RWPE1 (cell line): ENCODE data around the gene VEGFD.
"Not testable (repeated sequence)": the region's sequence is repeated elsewhere in the genome, so short reads cannot be mapped to it uniquely, and the experiment has no call there.

Experiments
- CTCF ChIA-PET: fragments of 350-600 bp; sonication (Branson Sonifier 250); formaldehyde crosslinking; extraction: SDS; loops from one replicate; lab custom pipeline; 2021; lab: Yijun Ruan, JAX
- POLR2A ChIA-PET: fragments of 400-600 bp; formaldehyde crosslinking; extraction: SDS; loops from one replicate; lab custom pipeline; 2020; ENCODE audit warnings: antibody characterized with exemption; ENCODE audit not compliant: low non-redundant PET; lab: Yijun Ruan, JAX
- DNase-seq: peaks from one replicate; pipeline ENCODE4 v3.0.0; 2012; ENCODE audit warnings: low spot score
- H3K27ac ChIP-seq: fragments of 450-650 bp; 2 replicates; pipeline ENCODE4 v1.5.1; 2017
- TF ChIP-seq, protein P1 (sequence below): fragments of 450-650 bp; conservative IDR thresholded peaks from 2 replicates; pipeline ENCODE4 v1.5.1; 2017; ENCODE audit warnings: low read depth, mild to moderate bottlenecking

The VEGFD gene

DNA sequence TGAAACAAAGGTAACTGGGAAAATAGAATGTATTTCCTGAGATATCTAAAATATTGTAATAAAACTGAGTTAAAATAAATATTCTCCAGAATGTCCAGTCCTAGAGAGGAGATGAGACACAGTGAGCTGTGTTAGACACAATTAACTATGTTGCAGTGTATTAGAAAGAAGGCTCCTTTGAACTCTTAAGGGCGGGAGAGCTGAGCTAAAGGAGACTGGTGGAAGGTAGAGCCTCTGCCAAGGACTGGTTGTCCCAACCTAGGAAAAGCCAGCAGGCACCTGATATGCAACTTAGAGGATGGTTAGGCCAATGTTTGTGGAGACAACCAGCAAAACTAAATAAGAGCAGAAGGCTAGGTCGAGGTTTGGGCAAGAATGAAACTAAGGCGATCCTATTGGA is 73.1 kb downstream of the VEGFD start:
- H3K27ac ChIP-seq = no peak overlapping the region

DNA sequence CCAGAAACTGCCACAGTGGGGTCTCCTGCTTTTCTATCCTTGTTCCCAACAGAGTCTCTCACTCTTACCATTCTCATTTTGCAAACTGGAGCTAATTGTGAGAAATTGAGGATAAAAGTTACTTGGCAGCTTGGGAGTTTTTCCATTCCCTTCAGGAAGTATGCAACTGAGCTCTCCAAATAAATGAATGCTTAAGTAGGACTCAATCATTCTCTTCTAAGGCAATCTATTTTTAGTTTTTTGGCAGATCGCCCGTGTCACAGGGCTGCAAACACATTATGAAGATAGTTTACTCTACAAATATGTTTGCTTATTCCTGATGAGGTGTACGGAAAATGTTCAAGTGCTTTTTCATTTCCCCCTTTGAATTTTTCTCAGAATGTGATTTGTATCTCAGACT is 74.1 kb downstream of the VEGFD start:
- TF ChIP-seq, protein P1, sequence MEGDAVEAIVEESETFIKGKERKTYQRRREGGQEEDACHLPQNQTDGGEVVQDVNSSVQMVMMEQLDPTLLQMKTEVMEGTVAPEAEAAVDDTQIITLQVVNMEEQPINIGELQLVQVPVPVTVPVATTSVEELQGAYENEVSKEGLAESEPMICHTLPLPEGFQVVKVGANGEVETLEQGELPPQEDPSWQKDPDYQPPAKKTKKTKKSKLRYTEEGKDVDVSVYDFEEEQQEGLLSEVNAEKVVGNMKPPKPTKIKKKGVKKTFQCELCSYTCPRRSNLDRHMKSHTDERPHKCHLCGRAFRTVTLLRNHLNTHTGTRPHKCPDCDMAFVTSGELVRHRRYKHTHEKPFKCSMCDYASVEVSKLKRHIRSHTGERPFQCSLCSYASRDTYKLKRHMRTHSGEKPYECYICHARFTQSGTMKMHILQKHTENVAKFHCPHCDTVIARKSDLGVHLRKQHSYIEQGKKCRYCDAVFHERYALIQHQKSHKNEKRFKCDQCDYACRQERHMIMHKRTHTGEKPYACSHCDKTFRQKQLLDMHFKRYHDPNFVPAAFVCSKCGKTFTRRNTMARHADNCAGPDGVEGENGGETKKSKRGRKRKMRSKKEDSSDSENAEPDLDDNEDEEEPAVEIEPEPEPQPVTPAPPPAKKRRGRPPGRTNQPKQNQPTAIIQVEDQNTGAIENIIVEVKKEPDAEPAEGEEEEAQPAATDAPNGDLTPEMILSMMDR = no peak
- CTCF ChIA-PET = interaction anchor here (0.5 kb wide), 1 partner anchor 83 kb away, joined by 5 read pairs; no protein-coding TSS in a partner anchor
- DNase-seq = no peak
- POLR2A ChIA-PET = no interaction called here
- H3K27ac ChIP-seq = no peak overlapping the region

More for the DNA sequence above, 73.1 kb downstream of the VEGFD start:
- TF ChIP-seq, protein P1 = no peak
- POLR2A ChIA-PET = no interaction called here
- DNase-seq = no peak
- CTCF ChIA-PET = interaction anchor here (0.6 kb wide), 1 partner anchor 29 kb away, joined by 3 read pairs; no protein-coding TSS in a partner anchor

DNA sequence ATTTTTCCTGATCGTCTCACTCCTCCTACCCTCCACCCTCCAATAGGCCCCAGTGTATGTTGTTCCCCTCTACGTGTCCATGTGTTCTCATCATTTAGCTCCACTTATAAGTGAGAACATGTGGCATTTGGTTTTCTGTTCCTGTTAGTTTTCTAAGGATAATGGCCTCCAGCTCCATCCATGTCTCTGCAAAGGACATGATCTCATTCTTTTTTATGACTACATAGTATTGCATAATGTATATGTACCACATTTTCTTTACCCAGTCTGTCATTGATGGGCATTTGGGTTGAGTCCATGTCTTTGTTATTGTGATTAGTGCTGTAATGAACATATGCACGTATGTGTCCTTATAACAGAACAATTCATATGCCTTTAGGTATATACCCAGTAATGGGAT is 78.3 kb downstream of the VEGFD start:
- POLR2A ChIA-PET, H3K27ac ChIP-seq, DNase-seq: not testable (repeated sequence)
- CTCF ChIA-PET = interaction anchor here (0.8 kb wide), 1 partner anchor 11 kb away, joined by 3 read pairs; no protein-coding TSS in a partner anchor

DNA sequence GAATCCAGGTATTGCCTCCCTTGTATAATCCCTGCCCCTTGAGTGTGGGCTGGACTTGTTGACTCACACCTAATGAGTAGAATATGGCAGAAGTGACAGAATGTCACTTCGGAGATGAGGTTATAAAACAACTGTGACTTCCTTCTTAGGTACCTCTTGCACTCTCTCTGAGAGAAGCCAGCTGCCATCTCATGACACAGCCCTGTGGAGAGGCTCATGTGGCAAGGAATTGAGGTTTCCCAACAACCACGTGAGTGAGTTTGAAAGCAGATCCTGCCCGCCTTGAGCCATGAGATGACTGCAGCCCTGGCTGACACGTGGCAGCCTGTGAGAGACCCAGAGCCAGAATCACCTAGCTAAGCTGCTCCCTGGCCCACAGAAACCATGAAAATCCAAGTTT is 82.3 kb downstream of the VEGFD start:
- DNase-seq = no peak
- TF ChIP-seq, protein P1 = no peak
- ChIA-PET CTCF (no interaction called here), POLR2A (no interaction called here)
- no peak overlapping the region for H3K27ac ChIP-seq

DNA sequence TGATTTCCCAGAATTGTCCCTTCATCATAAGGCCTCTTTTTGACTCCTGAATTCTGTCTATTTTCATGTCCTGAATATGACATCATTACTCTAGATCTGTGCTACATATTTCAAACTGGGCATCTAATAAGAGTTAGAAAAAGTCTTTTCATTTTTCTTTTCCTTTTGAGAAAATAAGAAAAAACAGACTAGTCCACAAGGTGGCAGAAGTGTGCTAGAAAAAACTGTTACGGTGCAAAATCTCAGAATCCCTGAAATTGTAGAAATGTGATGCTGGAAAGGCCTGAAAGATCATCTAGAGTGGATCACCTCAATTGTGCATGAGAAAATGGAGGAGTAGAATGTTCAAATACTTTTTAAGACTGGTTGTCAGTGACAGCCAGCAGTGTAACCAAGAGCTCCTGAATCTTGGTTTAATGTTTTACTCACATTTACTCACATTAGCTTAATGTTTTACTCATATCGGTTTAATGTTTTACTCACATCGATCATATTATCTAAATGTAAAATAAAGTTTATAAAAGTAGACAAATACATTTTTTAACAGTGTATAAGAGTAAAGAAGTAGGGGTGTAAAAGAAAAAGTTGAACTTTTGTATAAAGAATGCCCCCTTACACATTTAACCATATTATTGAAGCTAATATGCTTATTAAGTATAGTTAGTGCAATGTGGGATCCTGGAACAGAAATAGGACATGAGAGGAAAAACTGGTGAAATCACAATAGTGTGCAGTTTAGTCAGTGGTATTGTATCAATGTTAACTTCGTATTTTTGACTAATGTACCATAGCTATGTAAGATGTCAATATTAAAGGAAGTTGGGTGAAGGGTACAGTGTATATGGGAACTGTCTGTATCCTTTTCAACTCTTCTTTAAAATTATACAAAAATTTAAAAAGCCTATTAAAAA is 84.0 kb downstream of the VEGFD start:
- H3K27ac ChIP-seq = no peak overlapping the region
- ChIA-PET CTCF (interaction anchor here (0.6 to 1.4 kb wide), 3 partner anchors 13 to 222 kb away, joined by 3 to 7 read pairs (median 4); no protein-coding TSS in a partner anchor), POLR2A (no interaction called here)
- DNase-seq = peak; percentile 7
- TF ChIP-seq, protein P1 = 0 out of 2 replicates have a peak, but pooled peaks have one; percentile 35

DNA sequence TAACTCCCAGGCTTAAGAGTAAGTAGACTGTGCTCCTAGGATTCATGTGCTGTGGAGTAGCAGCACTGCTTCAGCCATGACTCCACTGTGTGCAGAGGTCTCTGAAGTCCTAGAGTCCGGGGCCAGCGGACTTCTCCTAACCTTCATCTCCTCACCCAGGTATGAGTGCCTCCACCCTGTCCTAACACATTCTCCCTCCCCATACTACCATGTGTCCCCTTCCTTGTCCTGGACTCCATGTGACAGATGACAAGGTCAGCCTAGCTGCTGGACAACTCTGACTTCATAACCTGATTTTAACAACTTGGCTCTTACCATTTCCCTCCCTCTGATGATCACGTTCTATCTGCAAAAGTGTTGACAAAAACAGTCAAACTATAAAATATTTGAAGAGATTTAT is 85.4 kb downstream of the VEGFD start:
- ChIA-PET CTCF (interaction anchor here (0.5 kb wide), 1 partner anchor 14 kb away, joined by 4 read pairs; no protein-coding TSS in a partner anchor), POLR2A (no interaction called here)
- DNase-seq = no peak
- H3K27ac ChIP-seq = no peak overlapping the region
- TF ChIP-seq, protein P1 = no peak

DNA sequence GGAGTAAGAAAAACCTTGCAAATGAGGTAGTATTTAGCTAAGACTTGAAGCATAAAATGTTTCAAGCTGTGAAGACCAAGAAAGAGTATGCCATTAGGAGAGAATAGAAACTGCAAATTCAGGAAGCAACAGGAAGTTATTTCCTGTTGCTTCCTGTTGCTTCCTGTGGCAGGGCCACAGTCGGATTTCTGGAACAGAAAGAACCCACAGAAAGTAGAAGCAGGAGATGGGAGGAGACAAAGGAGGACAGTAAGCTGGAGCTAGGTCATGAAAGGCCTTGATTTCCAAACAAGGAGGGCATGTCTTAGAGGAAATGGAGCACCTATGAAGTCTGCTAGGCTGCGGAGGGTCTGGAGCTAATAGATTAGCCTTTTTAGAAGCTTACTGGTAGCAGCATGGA is 86.0 kb downstream of the VEGFD start:
- POLR2A ChIA-PET = no interaction called here
- no peak for DNase-seq
- TF ChIP-seq, protein P1 = no peak
- no peak overlapping the region for H3K27ac ChIP-seq
- CTCF ChIA-PET = interaction anchor here (0.5 kb wide), 1 partner anchor 15 kb away, joined by 4 read pairs; no protein-coding TSS in a partner anchor
